HepG2 (cell line): ENCODE data around the gene CAPG. TPM values are rescaled to one million over a fixed set of nuclear protein-coding genes. Genes with fewer than 3 reads are reported as not detected.

Experiments
- ATF6 ChIP-seq: sonication (generic); formaldehyde crosslinking; conservative IDR thresholded peaks from 2 replicates; pipeline ENCODE4 v1.4.0; 2020; ENCODE audit warnings: missing genetic modification reagents
- ELF3 ChIP-seq: IDR thresholded peaks from 2 replicates; pipeline ENCODE4 v1.6.1; 2016; ENCODE audit warnings: missing genetic modification reagents, missing compliant biosample characterization
- HOXA5 ChIP-seq: sonication (generic); formaldehyde crosslinking; IDR thresholded peaks from 2 replicates; pipeline ENCODE4 v1.4.0; 2020; ENCODE audit warnings: missing genetic modification reagents
- HOXD1 ChIP-seq: sonication (generic); formaldehyde crosslinking; IDR thresholded peaks from 2 replicates; pipeline ENCODE4 v1.5.0; 2020; ENCODE audit warnings: missing genetic modification reagents
- NFE2L2 ChIP-seq: fragments of 150-350 bp; IDR thresholded peaks from 2 replicates; pipeline ENCODE4 v1.6.1; 2014; ENCODE audit warnings: low read length
- SIN3A ChIP-seq: IDR thresholded peaks from 2 replicates; pipeline ENCODE4 v1.6.1; 2011; ENCODE audit warnings: low read depth, mild to moderate bottlenecking, control low read depth, low read length, borderline replicate concordance
- SIN3B ChIP-seq: fragments of 150-350 bp; IDR thresholded peaks from 2 replicates; pipeline ENCODE4 v1.6.1; 2014; ENCODE audit warnings: low read length
- ZFYVE20 ChIP-seq: sonication (generic); formaldehyde crosslinking; IDR thresholded peaks from 2 replicates; pipeline ENCODE4 v1.8.0; 2023; ENCODE audit warnings: low read depth, mild to moderate bottlenecking, moderate library complexity, missing genetic modification reagents, borderline replicate concordance
- ZNF251 ChIP-seq: sonication (generic); formaldehyde crosslinking; IDR thresholded peaks from 2 replicates; pipeline ENCODE4 v1.9.0; 2021; ENCODE audit warnings: mild to moderate bottlenecking, missing genetic modification reagents
- ZNF367 ChIP-seq: sonication (generic); formaldehyde crosslinking; IDR thresholded peaks from 2 replicates; pipeline ENCODE4 v1.4.0; 2020; ENCODE audit warnings: missing genetic modification reagents, borderline replicate concordance
- ZNF83 ChIP-seq: sonication (generic); formaldehyde crosslinking; IDR thresholded peaks from 2 replicates; pipeline ENCODE4 v1.4.0; 2020; ENCODE audit warnings: missing genetic modification reagents, mild to moderate bottlenecking, borderline replicate concordance
- ZNF883 ChIP-seq: sonication (generic); formaldehyde crosslinking; IDR thresholded peaks from 2 replicates; pipeline ENCODE4 v1.5.1; 2020; ENCODE audit warnings: mild to moderate bottlenecking, missing genetic modification reagents; ENCODE audit errors: not compliant biosample characterization
- ZSCAN29 ChIP-seq: sonication (generic); formaldehyde crosslinking; conservative IDR thresholded peaks from 2 replicates; pipeline ENCODE4 v1.4.0; 2020; ENCODE audit warnings: mild to moderate bottlenecking, missing genetic modification reagents
- polyA plus RNA-seq, 8 experiments: library from polyadenylated mRNA; depleted of rRNA in 3 of 8; stranded (reverse) in 7 of 8; unstranded in 1 of 8; fragments of >200 nt; fragmentation: Illumina TruSeq in 4 of 8; extraction: Trizol in 4 of 8; gene quantifications; 2 replicates each; pipeline versions ENCODE4 v1.2.1 to v1.2.3, GENCODE V29; 2011 to 2016; ENCODE audit warnings: low read depth in 4 of 8, missing spikeins in 1 of 8, mixed read lengths in 1 of 8; ENCODE audit not compliant: insufficient read depth in 1 of 8
- total RNA-seq, 5 experiments: library from RNA; depleted of rRNA; stranded (reverse); fragments of >200 nt; fragmentation: Illumina TruSeq; extraction: Trizol; gene quantifications; 2 replicates each; pipeline ENCODE4 v1.2.3, GENCODE V29; 2016; ENCODE audit warnings: low read depth in 1 of 5
- TF ChIP-seq, protein P1 (sequence below): sonication (generic); formaldehyde crosslinking; IDR thresholded peaks from 2 replicates; pipeline ENCODE4 v1.5.0; 2020; ENCODE audit warnings: mild to moderate bottlenecking, missing genetic modification reagents
- TF ChIP-seq, protein P2 (sequence below): sonication (generic); formaldehyde crosslinking; IDR thresholded peaks from 2 replicates; pipeline ENCODE4 v1.5.0; 2020; ENCODE audit warnings: mild to moderate bottlenecking, missing genetic modification reagents

CAPG gene
- total and polyA plus RNA-seq, 2 of the 13 experiments (the other 11 are each of a cell fraction or from before 2014, with no cell fraction given): 12.7 to 18.2 TPM

- TF ChIP-seq, protein P1, sequence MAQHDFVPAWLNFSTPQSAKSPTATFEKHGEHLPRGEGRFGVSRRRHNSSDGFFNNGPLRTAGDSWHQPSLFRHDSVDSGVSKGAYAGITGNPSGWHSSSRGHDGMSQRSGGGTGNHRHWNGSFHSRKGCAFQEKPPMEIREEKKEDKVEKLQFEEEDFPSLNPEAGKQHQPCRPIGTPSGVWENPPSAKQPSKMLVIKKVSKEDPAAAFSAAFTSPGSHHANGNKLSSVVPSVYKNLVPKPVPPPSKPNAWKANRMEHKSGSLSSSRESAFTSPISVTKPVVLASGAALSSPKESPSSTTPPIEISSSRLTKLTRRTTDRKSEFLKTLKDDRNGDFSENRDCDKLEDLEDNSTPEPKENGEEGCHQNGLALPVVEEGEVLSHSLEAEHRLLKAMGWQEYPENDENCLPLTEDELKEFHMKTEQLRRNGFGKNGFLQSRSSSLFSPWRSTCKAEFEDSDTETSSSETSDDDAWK (CRISPR knock-in tag): no peak
- TF ChIP-seq, protein P2, sequence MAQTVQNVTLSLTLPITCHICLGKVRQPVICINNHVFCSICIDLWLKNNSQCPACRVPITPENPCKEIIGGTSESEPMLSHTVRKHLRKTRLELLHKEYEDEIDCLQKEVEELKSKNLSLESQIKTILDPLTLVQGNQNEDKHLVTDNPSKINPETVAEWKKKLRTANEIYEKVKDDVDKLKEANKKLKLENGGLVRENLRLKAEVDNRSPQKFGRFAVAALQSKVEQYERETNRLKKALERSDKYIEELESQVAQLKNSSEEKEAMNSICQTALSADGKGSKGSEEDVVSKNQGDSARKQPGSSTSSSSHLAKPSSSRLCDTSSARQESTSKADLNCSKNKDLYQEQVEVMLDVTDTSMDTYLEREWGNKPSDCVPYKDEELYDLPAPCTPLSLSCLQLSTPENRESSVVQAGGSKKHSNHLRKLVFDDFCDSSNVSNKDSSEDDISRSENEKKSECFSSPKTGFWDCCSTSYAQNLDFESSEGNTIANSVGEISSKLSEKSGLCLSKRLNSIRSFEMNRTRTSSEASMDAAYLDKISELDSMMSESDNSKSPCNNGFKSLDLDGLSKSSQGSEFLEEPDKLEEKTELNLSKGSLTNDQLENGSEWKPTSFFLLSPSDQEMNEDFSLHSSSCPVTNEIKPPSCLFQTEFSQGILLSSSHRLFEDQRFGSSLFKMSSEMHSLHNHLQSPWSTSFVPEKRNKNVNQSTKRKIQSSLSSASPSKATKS (CRISPR knock-in tag): no peak
- TF ChIP-seq ATF6 (CRISPR knock-in tag) (no peak; the same call in 1 of the 2 replicates), ELF3 (CRISPR knock-in tag) (peak; percentile 56; the same call in 1 of the 2 replicates), HOXD1 (peak; percentile 89), SIN3A (peak; percentile 89), SIN3B (peak; percentile 61; the same call in 1 of the 2 replicates), ZNF883 (CRISPR knock-in tag) (peak; percentile 83), ZNF367 (CRISPR knock-in tag) (0 out of 2 replicates have a peak, but pooled peaks have one; percentile 77), NFE2L2 (no peak), ZSCAN29 (CRISPR knock-in tag) (peak; percentile 97), ZNF251 (CRISPR knock-in tag) (no peak; the same call in 1 of the 2 replicates), ZFYVE20 (no peak), ZNF83 (CRISPR knock-in tag) (no peak), HOXA5 (CRISPR knock-in tag) (peak; percentile 99)
Measured at GRCh38 chr2:85354286-85355072, 55.7 kb downstream of the CAPG start, which contains the start of the genes ELMOD3 and RETSAT (continued).
